Gastroesophageal sphincter (tissue), 3 donors: Measurements from ENCODE around the gene DOCK10.
A peak's percentile ranks its signal among the peaks of the same experiment; 100 is the strongest.

Experiments
- POLR2A ChIP-seq, 2 donors: fragments of 450-650 bp; IDR thresholded peaks; one replicate each; pipeline ENCODE4 v1.6.1; 2017; ENCODE audit warnings: antibody characterized with exemption in 2 of 2, mild to moderate bottlenecking in 2 of 2, moderate library complexity in 1 of 2
- POLR2AphosphoS5 ChIP-seq: sonication (generic); formaldehyde crosslinking; IDR thresholded peaks from one replicate; pipeline ENCODE4 v1.6.1; 2017; ENCODE audit warnings: antibody characterized with exemption
- TF ChIP-seq, protein P1 (sequence below), 4 experiments: fragments of 200-600 bp in 2 of 4; fragments of 450-650 bp in 2 of 4; sonication (generic) in 1 of 4; IDR thresholded peaks; one replicate each; pipeline ENCODE4 v1.5.1; 2017 to 2019; ENCODE audit warnings: antibody characterized with exemption in 4 of 4, mild to moderate bottlenecking in 2 of 4, moderate library complexity in 2 of 4

DNA sequence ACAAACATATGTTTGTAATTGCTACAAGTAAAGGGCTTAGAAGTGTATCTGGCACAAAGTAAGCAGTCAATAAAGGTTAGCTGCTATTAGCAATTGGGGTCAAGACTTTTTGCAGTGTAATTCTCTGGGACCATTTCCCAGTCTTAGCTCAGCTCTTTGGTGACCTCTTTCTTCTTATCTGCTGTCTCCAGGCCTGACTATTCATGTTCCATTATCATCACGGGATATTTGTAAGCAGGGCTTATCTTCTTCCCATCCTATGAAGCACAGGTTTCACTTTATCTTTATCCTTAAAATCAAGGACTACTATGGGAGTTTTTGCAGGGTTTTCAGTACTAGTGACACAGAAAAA lies 131.7 kb downstream of the DOCK10 start:
- TF ChIP-seq POLR2A (IDR thresholded peaks at IDR 0.05) = no peak
- TF ChIP-seq, protein P1, sequence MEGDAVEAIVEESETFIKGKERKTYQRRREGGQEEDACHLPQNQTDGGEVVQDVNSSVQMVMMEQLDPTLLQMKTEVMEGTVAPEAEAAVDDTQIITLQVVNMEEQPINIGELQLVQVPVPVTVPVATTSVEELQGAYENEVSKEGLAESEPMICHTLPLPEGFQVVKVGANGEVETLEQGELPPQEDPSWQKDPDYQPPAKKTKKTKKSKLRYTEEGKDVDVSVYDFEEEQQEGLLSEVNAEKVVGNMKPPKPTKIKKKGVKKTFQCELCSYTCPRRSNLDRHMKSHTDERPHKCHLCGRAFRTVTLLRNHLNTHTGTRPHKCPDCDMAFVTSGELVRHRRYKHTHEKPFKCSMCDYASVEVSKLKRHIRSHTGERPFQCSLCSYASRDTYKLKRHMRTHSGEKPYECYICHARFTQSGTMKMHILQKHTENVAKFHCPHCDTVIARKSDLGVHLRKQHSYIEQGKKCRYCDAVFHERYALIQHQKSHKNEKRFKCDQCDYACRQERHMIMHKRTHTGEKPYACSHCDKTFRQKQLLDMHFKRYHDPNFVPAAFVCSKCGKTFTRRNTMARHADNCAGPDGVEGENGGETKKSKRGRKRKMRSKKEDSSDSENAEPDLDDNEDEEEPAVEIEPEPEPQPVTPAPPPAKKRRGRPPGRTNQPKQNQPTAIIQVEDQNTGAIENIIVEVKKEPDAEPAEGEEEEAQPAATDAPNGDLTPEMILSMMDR (IDR thresholded peaks at IDR 0.05) = no peak
- TF ChIP-seq POLR2AphosphoS5 = peak; percentile 14
